HEK293 (cell line): ENCODE results near the gene MMP25.

Source experiments
- CTCF ChIA-PET: fragments of 350-600 bp; formaldehyde crosslinking; extraction: SDS; loops from one replicate; lab custom pipeline; 2021; ENCODE audit warnings: antibody characterized with exemption; lab: Yijun Ruan, JAX
- POLR2A ChIA-PET: fragments of 300-600 bp; formaldehyde crosslinking; extraction: SDS; loops from one replicate; lab custom pipeline; 2020; ENCODE audit warnings: antibody characterized with exemption, inconsistent platforms; lab: Yijun Ruan, JAX
- H3K27ac ChIP-seq: fragments of 200-500 bp; sonication (Bioruptor generic); 2 replicates; pipeline ENCODE4 v1.5.1; 2014; ENCODE audit warnings: low read depth, low read length, control low read depth, inconsistent platforms; ENCODE audit errors: extremely low read depth
- H3K36me3 ChIP-seq, 2 experiments: fragments of 200-500 bp in 1 of 2; sonication (Bioruptor generic) in 1 of 2; 1 replicate in 1 of 2; 2 replicates in 1 of 2; pipeline ENCODE4 v1.5.1; 2014 to 2017; ENCODE audit warnings: inconsistent platforms in 2 of 2, low read length in 2 of 2; ENCODE audit not compliant: control insufficient read depth in 2 of 2, insufficient read depth in 1 of 2
- H3K4me1 ChIP-seq: fragments of 200-500 bp; sonication (Bioruptor generic); 2 replicates; pipeline ENCODE4 v1.5.1; 2014; ENCODE audit warnings: mild to moderate bottlenecking, low read length, inconsistent platforms; ENCODE audit not compliant: control insufficient read depth, insufficient read depth
- H3K4me3 ChIP-seq: 2 replicates; pipeline ENCODE4 v1.5.1; 2011; ENCODE audit warnings: low read depth, mild to moderate bottlenecking, control low read depth, low read length, moderate library complexity
- H3K9me3 ChIP-seq: fragments of 200-500 bp; sonication (Bioruptor generic); 2 replicates; pipeline ENCODE4 v1.5.1; 2014; ENCODE audit warnings: low read depth, low read length, inconsistent platforms; ENCODE audit not compliant: control insufficient read depth, insufficient read depth
- FEZF1 ChIP-seq: fragments of 450-650 bp; formaldehyde crosslinking; IDR thresholded peaks from 2 replicates; pipeline ENCODE4 v1.5.1; 2016; ENCODE audit warnings: missing biosample characterization, missing genetic modification characterization
- GLIS2 ChIP-seq: fragments of 450-650 bp; formaldehyde crosslinking; IDR thresholded peaks from 2 replicates; pipeline ENCODE4 v1.5.1; 2016; ENCODE audit warnings: missing biosample characterization, missing genetic modification characterization
- KLF1 ChIP-seq: fragments of 450-650 bp; formaldehyde crosslinking; IDR thresholded peaks from 2 replicates; pipeline ENCODE4 v1.5.1; 2016; ENCODE audit warnings: missing biosample characterization, missing genetic modification characterization
- KLF16 ChIP-seq: fragments of 450-650 bp; formaldehyde crosslinking; IDR thresholded peaks from 2 replicates; pipeline ENCODE4 v1.5.1; 2017; ENCODE audit warnings: missing biosample characterization, missing genetic modification characterization
- KLF7 ChIP-seq: fragments of 450-650 bp; formaldehyde crosslinking; IDR thresholded peaks from 2 replicates; pipeline ENCODE4 v1.5.1; 2016; ENCODE audit warnings: missing biosample characterization, missing genetic modification characterization, borderline replicate concordance
- ZBTB21 ChIP-seq: fragments of 450-650 bp; formaldehyde crosslinking; IDR thresholded peaks from 2 replicates; pipeline ENCODE4 v1.5.1; 2017; ENCODE audit warnings: missing biosample characterization, missing genetic modification characterization
- ZNF16 ChIP-seq: fragments of 450-650 bp; formaldehyde crosslinking; IDR thresholded peaks from 2 replicates; pipeline ENCODE4 v1.5.1; 2016; ENCODE audit warnings: low read depth, missing biosample characterization, missing genetic modification characterization
- ZNF175 ChIP-seq: fragments of 450-650 bp; formaldehyde crosslinking; IDR thresholded peaks from 2 replicates; pipeline ENCODE4 v1.5.1; 2016; ENCODE audit warnings: missing biosample characterization, missing genetic modification characterization
- ZNF221 ChIP-seq: fragments of 450-650 bp; formaldehyde crosslinking; IDR thresholded peaks from 2 replicates; pipeline ENCODE4 v1.5.1; 2017; ENCODE audit warnings: missing biosample characterization, missing genetic modification characterization, borderline replicate concordance
- ZNF223 ChIP-seq: fragments of 450-650 bp; formaldehyde crosslinking; IDR thresholded peaks from 2 replicates; pipeline ENCODE4 v1.5.1; 2016; ENCODE audit warnings: missing biosample characterization, missing genetic modification characterization
- ZNF266 ChIP-seq: fragments of 450-650 bp; formaldehyde crosslinking; IDR thresholded peaks from 2 replicates; pipeline ENCODE4 v1.5.1; 2016; ENCODE audit warnings: missing biosample characterization, missing genetic modification characterization, low read depth
- ZNF274 ChIP-seq, 2 experiments: fragments of 200-500 bp in 1 of 2; fragments of 450-650 bp in 1 of 2; sonication (Bioruptor generic) in 1 of 2; formaldehyde crosslinking in 1 of 2; IDR thresholded peaks; 2 replicates each; pipeline versions ENCODE4 v1.5.1 to v1.6.1; 2014 to 2016; ENCODE audit warnings: borderline replicate concordance in 1 of 2, inconsistent platforms in 1 of 2, low read length in 1 of 2, missing biosample characterization in 1 of 2, missing genetic modification characterization in 1 of 2
- ZNF280C ChIP-seq: fragments of 450-650 bp; formaldehyde crosslinking; IDR thresholded peaks from 2 replicates; pipeline ENCODE4 v1.5.1; 2016; ENCODE audit warnings: missing biosample characterization, missing genetic modification characterization
- ZNF302 ChIP-seq: fragments of 450-650 bp; formaldehyde crosslinking; IDR thresholded peaks from 2 replicates; pipeline ENCODE4 v1.5.1; 2016; ENCODE audit warnings: missing biosample characterization, missing genetic modification characterization, low read depth
- ZNF423 ChIP-seq: fragments of 450-650 bp; formaldehyde crosslinking; IDR thresholded peaks from 2 replicates; pipeline ENCODE4 v1.5.1; 2016; ENCODE audit warnings: missing biosample characterization, missing genetic modification characterization
- ZNF513 ChIP-seq: fragments of 450-650 bp; IDR thresholded peaks from 2 replicates; pipeline ENCODE4 v1.5.1; 2018; ENCODE audit warnings: missing biosample characterization, missing genetic modification characterization
- ZNF544 ChIP-seq: fragments of 450-650 bp; formaldehyde crosslinking; IDR thresholded peaks from 2 replicates; pipeline ENCODE4 v1.5.0; 2017; ENCODE audit warnings: missing biosample characterization, missing genetic modification characterization
- ZNF580 ChIP-seq: fragments of 450-650 bp; formaldehyde crosslinking; IDR thresholded peaks from 2 replicates; pipeline ENCODE4 v1.5.1; 2016; ENCODE audit warnings: missing biosample characterization, missing genetic modification characterization
- ZNF596 ChIP-seq: fragments of 450-650 bp; IDR thresholded peaks from 2 replicates; pipeline ENCODE4 v1.5.0; 2018; ENCODE audit warnings: missing biosample characterization, mild to moderate bottlenecking, missing genetic modification characterization, moderate library complexity
- ZNF610 ChIP-seq: fragments of 450-650 bp; formaldehyde crosslinking; IDR thresholded peaks from 2 replicates; pipeline ENCODE4 v1.5.1; 2016; ENCODE audit warnings: missing biosample characterization, missing genetic modification characterization, borderline replicate concordance
- TF ChIP-seq, protein P1 (sequence below): fragments of 450-650 bp; formaldehyde crosslinking; IDR thresholded peaks from 2 replicates; pipeline ENCODE4 v1.5.1; 2016; ENCODE audit warnings: missing biosample characterization, missing genetic modification characterization, borderline replicate concordance
- TF ChIP-seq, protein P2 (sequence below): fragments of 450-650 bp; formaldehyde crosslinking; IDR thresholded peaks from 2 replicates; pipeline ENCODE4 v1.5.1; 2016; ENCODE audit warnings: missing biosample characterization, missing genetic modification characterization
- TF ChIP-seq, protein P3 (sequence below): fragments of 450-650 bp; formaldehyde crosslinking; IDR thresholded peaks from 2 replicates; pipeline ENCODE4 v1.5.1; 2016; ENCODE audit warnings: missing biosample characterization, missing genetic modification characterization
- TF ChIP-seq, protein P4 (sequence below): fragments of 450-650 bp; formaldehyde crosslinking; IDR thresholded peaks from 2 replicates; pipeline ENCODE4 v1.5.1; 2016; ENCODE audit warnings: missing biosample characterization, missing genetic modification characterization

Gene MMP25

DNA sequence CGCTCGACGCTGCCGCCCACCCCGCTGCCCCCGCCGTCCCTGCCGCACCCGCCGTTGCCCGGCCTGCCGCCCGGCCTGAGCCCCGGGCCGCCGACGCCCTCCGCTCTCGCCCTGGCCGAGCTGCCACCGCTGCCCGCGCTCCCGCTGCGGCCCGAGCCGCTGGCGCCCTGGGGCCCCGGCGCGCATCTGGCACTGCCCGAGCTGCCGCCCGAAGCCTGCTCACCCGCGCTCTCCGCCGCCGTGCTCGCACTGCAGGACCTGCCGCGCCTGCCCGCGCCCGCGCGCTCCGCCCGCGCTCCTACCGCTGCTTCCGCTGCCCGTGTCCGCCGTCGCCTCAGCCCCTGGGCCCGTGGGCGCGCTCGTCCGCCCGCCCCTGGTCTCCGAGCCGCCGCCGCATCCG is 42.0 kb upstream of the MMP25 start:
- Histone ChIP-seq H3K4me1 (no peaks in the 10 kb centered on the region), H3K36me3 (no peaks in the 10 kb centered on the region), H3K9me3 (no peaks in the 10 kb centered on the region), H3K4me3 (peak overlapping the region; percentile 44), H3K27ac (no peak overlapping the region)
- ChIA-PET POLR2A (interaction anchor here (0.7 to 12.4 kb wide), 9 partner anchors 19 to 130 kb away, joined by 3 to 247 read pairs (median 3); partner anchors contain the start of genes CLDN6, HCFC1R1, PAQR4 and PKMYT1), CTCF (interaction anchor here (0.7 to 9.6 kb wide), 13 partner anchors 11 to 946 kb away, joined by 3 to 149 read pairs (median 5); partner anchors contain the start of gene TNFRSF12A)
- no peak for TF ChIP-seq ZNF16 (tag by site-specific recombination)
- TF ChIP-seq FEZF1 (tag by site-specific recombination) = no peak
- TF ChIP-seq ZNF280C = no peak

- ChIA-PET CTCF (interaction anchor here (0.7 to 9.6 kb wide), 5 partner anchors 16 to 125 kb away, joined by 4 to 149 read pairs (median 4); partner anchors contain the start of genes FLYWCH1 and TNFRSF12A), POLR2A (interaction anchor here (0.8 to 12.4 kb wide), 4 partner anchors 19 to 124 kb away, joined by 3 to 247 read pairs (median 4); partner anchors contain the start of genes CLDN6, HCFC1R1, PAQR4 and PKMYT1)
- Histone ChIP-seq H3K9me3 (no peaks in the 10 kb centered on the region), H3K27ac (no peak overlapping the region), H3K36me3 (no peaks in the 10 kb centered on the region), H3K4me3 (peak overlapping the region; percentile 44), H3K4me1 (no peaks in the 10 kb centered on the region)
- no peak for TF ChIP-seq ZNF580 (tag by site-specific recombination)
- no peak for TF ChIP-seq ZBTB21 (tag by site-specific recombination)
- TF ChIP-seq ZNF596 (tag by site-specific recombination) = no peak
- peak; percentile 95 for TF ChIP-seq KLF1 (tag by site-specific recombination)
- TF ChIP-seq, protein P1, sequence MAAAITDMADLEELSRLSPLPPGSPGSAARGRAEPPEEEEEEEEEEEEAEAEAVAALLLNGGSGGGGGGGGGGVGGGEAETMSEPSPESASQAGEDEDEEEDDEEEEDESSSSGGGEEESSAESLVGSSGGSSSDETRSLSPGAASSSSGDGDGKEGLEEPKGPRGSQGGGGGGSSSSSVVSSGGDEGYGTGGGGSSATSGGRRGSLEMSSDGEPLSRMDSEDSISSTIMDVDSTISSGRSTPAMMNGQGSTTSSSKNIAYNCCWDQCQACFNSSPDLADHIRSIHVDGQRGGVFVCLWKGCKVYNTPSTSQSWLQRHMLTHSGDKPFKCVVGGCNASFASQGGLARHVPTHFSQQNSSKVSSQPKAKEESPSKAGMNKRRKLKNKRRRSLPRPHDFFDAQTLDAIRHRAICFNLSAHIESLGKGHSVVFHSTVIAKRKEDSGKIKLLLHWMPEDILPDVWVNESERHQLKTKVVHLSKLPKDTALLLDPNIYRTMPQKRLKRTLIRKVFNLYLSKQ (tag by site-specific recombination) = no peak
- TF ChIP-seq GLIS2 (tag by site-specific recombination) = peak; percentile 53
- no peak for TF ChIP-seq KLF16 (tag by site-specific recombination)
- no peak for TF ChIP-seq ZNF610 (tag by site-specific recombination)
- TF ChIP-seq ZNF544 (tag by site-specific recombination) = no peak
- no peak for TF ChIP-seq ZNF175 (tag by site-specific recombination)
- TF ChIP-seq ZNF274 (IDR thresholded peaks at IDR 0.05; ENCODE audit: low read length) = no peak
- TF ChIP-seq ZNF274 (tag by site-specific recombination; IDR thresholded peaks at IDR 0.05; ENCODE audit: borderline replicate concordance) = no peak
- TF ChIP-seq ZNF223 = no peak
- TF ChIP-seq ZNF266 (tag by site-specific recombination) = no peak
- TF ChIP-seq, protein P2, sequence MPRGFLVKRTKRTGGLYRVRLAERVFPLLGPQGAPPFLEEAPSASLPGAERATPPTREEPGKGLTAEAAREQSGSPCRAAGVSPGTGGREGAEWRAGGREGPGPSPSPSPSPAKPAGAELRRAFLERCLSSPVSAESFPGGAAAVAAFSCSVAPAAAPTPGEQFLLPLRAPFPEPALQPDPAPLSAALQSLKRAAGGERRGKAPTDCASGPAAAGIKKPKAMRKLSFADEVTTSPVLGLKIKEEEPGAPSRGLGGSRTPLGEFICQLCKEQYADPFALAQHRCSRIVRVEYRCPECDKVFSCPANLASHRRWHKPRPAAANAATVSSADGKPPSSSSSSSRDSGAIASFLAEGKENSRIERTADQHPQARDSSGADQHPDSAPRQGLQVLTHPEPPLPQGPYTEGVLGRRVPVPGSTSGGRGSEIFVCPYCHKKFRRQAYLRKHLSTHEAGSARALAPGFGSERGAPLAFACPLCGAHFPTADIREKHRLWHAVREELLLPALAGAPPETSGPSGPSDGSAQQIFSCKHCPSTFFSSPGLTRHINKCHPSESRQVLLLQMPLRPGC = no peak
- TF ChIP-seq KLF7 = peak; percentile 77; the same call in 1 of the 2 replicates
- TF ChIP-seq, protein P3, sequence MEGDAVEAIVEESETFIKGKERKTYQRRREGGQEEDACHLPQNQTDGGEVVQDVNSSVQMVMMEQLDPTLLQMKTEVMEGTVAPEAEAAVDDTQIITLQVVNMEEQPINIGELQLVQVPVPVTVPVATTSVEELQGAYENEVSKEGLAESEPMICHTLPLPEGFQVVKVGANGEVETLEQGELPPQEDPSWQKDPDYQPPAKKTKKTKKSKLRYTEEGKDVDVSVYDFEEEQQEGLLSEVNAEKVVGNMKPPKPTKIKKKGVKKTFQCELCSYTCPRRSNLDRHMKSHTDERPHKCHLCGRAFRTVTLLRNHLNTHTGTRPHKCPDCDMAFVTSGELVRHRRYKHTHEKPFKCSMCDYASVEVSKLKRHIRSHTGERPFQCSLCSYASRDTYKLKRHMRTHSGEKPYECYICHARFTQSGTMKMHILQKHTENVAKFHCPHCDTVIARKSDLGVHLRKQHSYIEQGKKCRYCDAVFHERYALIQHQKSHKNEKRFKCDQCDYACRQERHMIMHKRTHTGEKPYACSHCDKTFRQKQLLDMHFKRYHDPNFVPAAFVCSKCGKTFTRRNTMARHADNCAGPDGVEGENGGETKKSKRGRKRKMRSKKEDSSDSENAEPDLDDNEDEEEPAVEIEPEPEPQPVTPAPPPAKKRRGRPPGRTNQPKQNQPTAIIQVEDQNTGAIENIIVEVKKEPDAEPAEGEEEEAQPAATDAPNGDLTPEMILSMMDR (tag by site-specific recombination) = no peak
- TF ChIP-seq ZNF423 = no peak
- TF ChIP-seq, protein P4, sequence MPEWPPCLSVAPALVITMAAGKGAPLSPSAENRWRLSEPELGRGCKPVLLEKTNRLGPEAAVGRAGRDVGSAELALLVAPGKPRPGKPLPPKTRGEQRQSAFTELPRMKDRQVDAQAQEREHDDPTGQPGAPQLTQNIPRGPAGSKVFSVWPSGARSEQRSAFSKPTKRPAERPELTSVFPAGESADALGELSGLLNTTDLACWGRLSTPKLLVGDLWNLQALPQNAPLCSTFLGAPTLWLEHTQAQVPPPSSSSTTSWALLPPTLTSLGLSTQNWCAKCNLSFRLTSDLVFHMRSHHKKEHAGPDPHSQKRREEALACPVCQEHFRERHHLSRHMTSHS (tag by site-specific recombination) = no peak
- no peak for TF ChIP-seq ZNF513 (tag by site-specific recombination)
- TF ChIP-seq ZNF221 (tag by site-specific recombination) = no peak
- TF ChIP-seq ZNF302 (tag by site-specific recombination) = no peak
Measured at GRCh38 chr16:3004781-3005284, 41.5 kb upstream of the MMP25 start.
